Adrenal gland (tissue), 12 donors: ENCODE results near the gene NQO2. TPM values are rescaled to one million over a fixed set of nuclear protein-coding genes. Genes with fewer than 3 reads are reported as not detected.

ENCODE experiments used
- DNase-seq, 7 donors: peaks; one replicate each; pipeline ENCODE4 v3.0.0-alpha.2; 2019 to 2020
- H3K27ac ChIP-seq, 5 donors: fragments of 200-600 bp; sonication (generic) in 4 of 5; 1 replicate in 3 of 5; 2 replicates in 2 of 5; pipeline versions ENCODE4 v1.5.1 to v1.8.0; 2016 to 2020; ENCODE audit warnings: mild to moderate bottlenecking in 1 of 5
- H3K27me3 ChIP-seq: fragments of 200-600 bp; 2 replicates; pipeline ENCODE4 v1.8.0; 2021
- H3K36me3 ChIP-seq, 2 donors: fragments of 200-600 bp; replicated peaks in 1 of 2; 1 replicate in 1 of 2; 2 replicates in 1 of 2; pipeline versions ENCODE4 v1.5.1 to v1.8.0; 2018 to 2022
- H3K4me1 ChIP-seq, 2 donors: fragments of 200-600 bp; replicated peaks in 1 of 2; 1 replicate in 1 of 2; 2 replicates in 1 of 2; pipeline versions ENCODE4 v1.5.1 to v1.8.0; 2018 to 2021
- H3K4me3 ChIP-seq, 4 donors: fragments of 200-600 bp; sonication (generic) in 3 of 4; one replicate each; pipeline ENCODE4 v1.5.1; 2016 to 2018
- H3K9me3 ChIP-seq, 3 donors: fragments of 200-600 bp; sonication (generic) in 1 of 3; replicated peaks in 1 of 3; 1 replicate in 2 of 3; 2 replicates in 1 of 3; pipeline versions ENCODE4 v1.5.1 to v1.8.0; 2016 to 2021
- POLR2A ChIP-seq, 2 donors: fragments of 450-650 bp; IDR thresholded peaks; one replicate each; pipeline ENCODE4 v1.6.1; 2017; ENCODE audit warnings: antibody characterized with exemption in 2 of 2, mild to moderate bottlenecking in 2 of 2, moderate library complexity in 1 of 2
- WGBS, 4 donors: extraction: QIAGEN DNeasy Blood & Tissue Kit in 2 of 4; methylation state at CpG; one replicate each; pipeline versions ENCODE4 v1.1.5 to v1.1.7; 2013 to 2017; 5-methylcytosine and 5-hydroxymethylcytosine counted together
- intact Hi-C, 2 donors: fragments of 100-400 bp; cut with DNase I; formaldehyde crosslinking; loops; one replicate each; pipeline versions ENCODE4 v1.14.1 to v1.15.0; 2022 to 2023
- polyA plus RNA-seq, 3 donors: library from polyadenylated mRNA; stranded (reverse); fragments of 200-250 nt in 2 of 3; fragments of 350-450 nt in 1 of 3; fragmentation: Illumina TruSeq in 1 of 3; extraction: RNeasy Lipid Tissue Mini Kit (QIAGEN cat#74804) in 1 of 3; gene quantifications; one replicate each; pipeline ENCODE4 v1.2.3, GENCODE V29; 2013 to 2014
- total RNA-seq, 9 donors: library from RNA; depleted of rRNA in 4 of 9; stranded (reverse); fragments of >200 nt in 4 of 9; fragments of 120-200 nt in 1 of 9; fragmentation: NEBNext Ultra II Directional in 1 of 9; extraction: Animal tissue kit (Norgen Biotek cat#: 25700) in 1 of 9; gene quantifications; one replicate each; pipeline versions ENCODE4 v1.1.0 to v1.2.4, GENCODE V29; 2013 to 2023
- TF ChIP-seq, protein P1 (sequence below), 6 experiments: fragments of 450-650 bp in 4 of 6; fragments of 200-600 bp in 2 of 6; sonication (generic) in 1 of 6; IDR thresholded peaks; 1 replicate in 5 of 6; 2 replicates in 1 of 6; pipeline versions ENCODE4 v1.5.1 to v1.8.0; 2016 to 2021; ENCODE audit warnings: antibody characterized with exemption in 6 of 6, mild to moderate bottlenecking in 2 of 6, moderate library complexity in 1 of 6
- donor health status: healthy with polysubstance abuse.
- donor health status: Bipolar disorder and iron deficiency.
- donor health status: DM: yes; HTN: yes; CAD: no.
- donor health status: DM: no; HTN: no; CAD: no.
- donor health status: DM: no; HTN: no; CAD: no.
- donor health status: DM: yes; HTN: yes; CAD: no.

Gene NQO2
- total and polyA plus RNA-seq, 12 donors: 100 to 200 (median 157) TPM

DNA sequence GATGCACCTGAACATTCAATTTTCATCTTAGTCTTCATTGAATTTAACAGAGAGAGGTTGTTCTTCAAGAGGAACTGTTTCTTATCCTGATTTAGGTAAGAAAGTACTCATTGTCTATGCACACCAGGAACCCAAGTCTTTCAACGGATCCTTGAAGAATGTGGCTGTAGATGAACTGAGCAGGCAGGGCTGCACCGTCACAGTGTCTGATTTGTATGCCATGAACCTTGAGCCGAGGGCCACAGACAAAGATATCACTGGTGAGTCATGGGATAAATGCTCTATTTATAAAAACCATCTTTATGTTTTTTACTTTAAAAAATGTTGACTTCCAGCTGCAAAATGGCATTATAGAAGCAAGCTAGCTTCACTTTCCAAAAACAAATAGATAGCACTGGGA is 10.2 kb downstream of the NQO2 start:
- no peaks in the 10 kb centered on the region for H3K27me3 ChIP-seq
- peak in 5 of 7 donors; percentile 63 to 76 (median 74) for DNase-seq
- TF ChIP-seq POLR2A (IDR thresholded peaks at IDR 0.05): no peak
- TF ChIP-seq, protein P1, sequence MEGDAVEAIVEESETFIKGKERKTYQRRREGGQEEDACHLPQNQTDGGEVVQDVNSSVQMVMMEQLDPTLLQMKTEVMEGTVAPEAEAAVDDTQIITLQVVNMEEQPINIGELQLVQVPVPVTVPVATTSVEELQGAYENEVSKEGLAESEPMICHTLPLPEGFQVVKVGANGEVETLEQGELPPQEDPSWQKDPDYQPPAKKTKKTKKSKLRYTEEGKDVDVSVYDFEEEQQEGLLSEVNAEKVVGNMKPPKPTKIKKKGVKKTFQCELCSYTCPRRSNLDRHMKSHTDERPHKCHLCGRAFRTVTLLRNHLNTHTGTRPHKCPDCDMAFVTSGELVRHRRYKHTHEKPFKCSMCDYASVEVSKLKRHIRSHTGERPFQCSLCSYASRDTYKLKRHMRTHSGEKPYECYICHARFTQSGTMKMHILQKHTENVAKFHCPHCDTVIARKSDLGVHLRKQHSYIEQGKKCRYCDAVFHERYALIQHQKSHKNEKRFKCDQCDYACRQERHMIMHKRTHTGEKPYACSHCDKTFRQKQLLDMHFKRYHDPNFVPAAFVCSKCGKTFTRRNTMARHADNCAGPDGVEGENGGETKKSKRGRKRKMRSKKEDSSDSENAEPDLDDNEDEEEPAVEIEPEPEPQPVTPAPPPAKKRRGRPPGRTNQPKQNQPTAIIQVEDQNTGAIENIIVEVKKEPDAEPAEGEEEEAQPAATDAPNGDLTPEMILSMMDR (IDR thresholded peaks at IDR 0.05): no peak
- H3K4me3 ChIP-seq: no peak overlapping the region
- 35 to 52% (median 45%) methylated on average over 3 of the region's 3 CpGs for WGBS, 4 donors
- H3K4me1 ChIP-seq: peaks cover 11 to 26% of the 10 kb centered on the region in 2 donors
- intact Hi-C loops: loop anchor here in 1 of 2 donors (5.0 kb wide), 1 partner anchor 42 kb away; no protein-coding TSS in a partner anchor
- H3K36me3 ChIP-seq: peaks cover 0 to 76% of the 10 kb centered on the region in 2 donors
- H3K9me3 ChIP-seq: peaks cover 0 to 13% (median 0%) of the 10 kb centered on the region in 3 donors
- peak overlapping the region in 4 of 5 donors; percentile 13 to 48 (median 32) for H3K27ac ChIP-seq

- TF ChIP-seq, protein P1 (IDR thresholded peaks at IDR 0.05): no peak
- TF ChIP-seq POLR2A (IDR thresholded peaks at IDR 0.05): no peak
- intact Hi-C loops: no loop called here
- H3K9me3 ChIP-seq: peaks cover 0 to 13% (median 0%) of the 10 kb centered on the region in 3 donors
- H3K27ac ChIP-seq: no peak overlapping the region
- H3K36me3 ChIP-seq: peaks cover 0 to 80% of the 10 kb centered on the region in 2 donors
- H3K4me1 ChIP-seq: peaks cover 11 to 26% of the 10 kb centered on the region in 2 donors
- no peak for DNase-seq
- no peak overlapping the region for H3K4me3 ChIP-seq
- no peaks in the 10 kb centered on the region for H3K27me3 ChIP-seq
Measured at GRCh38 chr6:3011158-3011557, 11.5 kb downstream of the NQO2 start.

DNA sequence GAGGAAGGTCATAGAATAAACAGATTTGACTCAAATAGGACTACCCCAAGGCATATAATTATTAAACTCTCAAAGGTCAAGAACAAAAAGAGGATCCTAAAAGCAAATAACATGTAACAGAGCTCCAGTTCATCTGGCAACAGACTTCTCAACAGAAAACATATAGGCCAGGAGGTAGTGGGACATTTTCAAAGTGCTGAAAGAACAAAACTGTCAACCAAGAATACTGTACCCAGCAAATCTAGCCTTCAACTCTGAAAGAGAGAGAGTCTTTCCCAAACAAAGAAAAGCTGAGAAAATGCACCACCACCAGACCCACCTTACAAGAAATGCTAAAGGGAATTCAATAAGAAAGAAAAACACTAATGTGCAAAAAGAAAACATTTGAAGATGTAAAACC is 11.9 kb downstream of the NQO2 start:
- Histone ChIP-seq H3K27ac (no peak overlapping the region), H3K27me3 (no peaks in the 10 kb centered on the region), H3K9me3 (peaks cover 0 to 13% (median 0%) of the 10 kb centered on the region in 3 donors), H3K4me1 (peaks cover 11 to 26% of the 10 kb centered on the region in 2 donors), H3K4me3 (no peak overlapping the region), H3K36me3 (peaks cover 0 to 80% of the 10 kb centered on the region in 2 donors)
- intact Hi-C loops: no loop called here
- TF ChIP-seq, protein P1 (IDR thresholded peaks at IDR 0.05): no peak
- DNase-seq: no peak

GRCh38 chr6:3013486-3013885 is 13.8 kb downstream of the NQO2 start:
- intact Hi-C loops: no loop called here
- Histone ChIP-seq H3K4me1 (peaks cover 16 to 30% of the 10 kb centered on the region in 2 donors), H3K27me3 (no peaks in the 10 kb centered on the region), H3K4me3 (no peak overlapping the region), H3K36me3 (peaks cover 0 to 75% of the 10 kb centered on the region in 2 donors), H3K27ac (peak overlapping the region in 2 of 5 donors; percentile 20 to 56), H3K9me3 (peaks cover 0 to 13% (median 0%) of the 10 kb centered on the region in 3 donors)
- peak; percentile 58 to 83 (median 72) for DNase-seq
- TF ChIP-seq, protein P1 (IDR thresholded peaks at IDR 0.05): no peak
- no peak for TF ChIP-seq POLR2A (IDR thresholded peaks at IDR 0.05)
- WGBS, 4 donors: 35 to 80% (median 46%) methylated on average over 2 of the region's 2 CpGs
